HG02678 (cell line): Measurements from ENCODE around the gene OR51F1.
"Not testable (repeated sequence)": the region's sequence is repeated elsewhere in the genome, so short reads cannot be mapped to it uniquely, and the experiment has no call there.

Experiments
- ATAC-seq: cut with Tn5 transposase; IDR thresholded peaks from one replicate; pipeline ENCODE4 v1.9.1; 2021; ENCODE audit warnings: mild to moderate bottlenecking, moderate library complexity; ENCODE audit not compliant: unreplicated experiment

The OR51F1 gene

GRCh38 chr11:4769838-4770237 is at the start of gene OR51F1:
TSS of gene OR51F1 (minus strand) at chr11:4769938. CDS start at chr11:4769938, 0 bp downstream.
- ATAC-seq, result no peak

GRCh38 chr11:4809246-4809645 is 39.5 kb upstream of the OR51F1 start:
- no peak for ATAC-seq

- no peak for ATAC-seq
Measured at GRCh38 chr11:4808476-4808875, 38.7 kb upstream of the OR51F1 start.

GRCh38 chr11:4804280-4804679 is 34.5 kb upstream of the OR51F1 start, which contains the start of gene OR52R1:
TSS of gene OR52R1 (minus strand) at chr11:4804380. CDS start at chr11:4804380, 0 bp downstream.
- ATAC-seq, result no peak

- ATAC-seq, result not testable (repeated sequence)
Measured at GRCh38 chr11:4801316-4801715, 31.6 kb upstream of the OR51F1 start.

GRCh38 chr11:4798427-4799183 is 28.9 kb upstream of the OR51F1 start:
- ATAC-seq, result no peak

GRCh38 chr11:4797206-4797605 is 27.5 kb upstream of the OR51F1 start:
- ATAC-seq, result no peak

GRCh38 chr11:4782454-4782853 is 12.7 kb upstream of the OR51F1 start:
- ATAC-seq, result no peak

GRCh38 chr11:4768094-4768493 is 1.6 kb downstream of the OR51F1 start:
- ATAC-seq, result no peak

GRCh38 chr11:4766420-4767043 is 3.2 kb downstream of the OR51F1 start:
- ATAC-seq, result no peak

GRCh38 chr11:4763096-4763495 is 6.6 kb downstream of the OR51F1 start:
- peak; percentile 64 for ATAC-seq

GRCh38 chr11:4751201-4751600 is 18.5 kb downstream of the OR51F1 start:
- no peak for ATAC-seq

- ATAC-seq, result no peak
Measured at GRCh38 chr11:4748438-4748837, 21.3 kb downstream of the OR51F1 start.

- no peak for ATAC-seq
Measured at GRCh38 chr11:4740735-4741134, 29.0 kb downstream of the OR51F1 start.

GRCh38 chr11:4727171-4727570 is 42.6 kb downstream of the OR51F1 start:
- no peak for ATAC-seq

- not testable (repeated sequence) for ATAC-seq
Measured at GRCh38 chr11:4722616-4723534, 46.9 kb downstream of the OR51F1 start.
